Measurements from ENCODE around the gene C22orf23. TPM values are rescaled to one million over a fixed set of nuclear protein-coding genes. Genes with fewer than 3 reads are reported as not detected.

The C22orf23 gene
- total RNA-seq, 1 donor from 2014 or later, result not detected

GRCh38 chr22:37970864-37971263 lies 17.5 kb upstream of the C22orf23 start:
- DNase-seq (ENCODE audit: low read depth) (no peak), FAIRE-seq (no peak)
- Histone ChIP-seq H3K4me3 (ENCODE audit: low read depth, low read length) (no peak overlapping the region), H3K27me3 (ENCODE audit: control insufficient read depth, insufficient read depth, low read length) (no peaks in the 10 kb centered on the region), H3K36me3 (ENCODE audit: control insufficient read depth, insufficient read depth, low read length) (peaks cover 22% of the 10 kb centered on the region)
- no peak for TF ChIP-seq CTCF (IDR thresholded peaks at IDR 0.05; ENCODE audit: insufficient read depth, low read length, severe bottlenecking)

- FAIRE-seq (no peak), DNase-seq (ENCODE audit: low read depth) (no peak)
- TF ChIP-seq CTCF (IDR thresholded peaks at IDR 0.05; ENCODE audit: insufficient read depth, low read length, severe bottlenecking), result no peak
- Histone ChIP-seq H3K4me3 (ENCODE audit: low read depth, low read length) (no peak overlapping the region), H3K36me3 (ENCODE audit: control insufficient read depth, insufficient read depth, low read length) (peaks cover 26% of the 10 kb centered on the region), H3K27me3 (ENCODE audit: control insufficient read depth, insufficient read depth, low read length) (no peaks in the 10 kb centered on the region)
These were observed 15.3 kb upstream of the C22orf23 start for GRCh38 chr22:37968452-37969251.

GRCh38 chr22:37967637-37968451 lies 14.4 kb upstream of the C22orf23 start:
- peaks cover 29% of the 10 kb centered on the region for H3K36me3 ChIP-seq (ENCODE audit: control insufficient read depth, insufficient read depth, low read length)
- DNase-seq (ENCODE audit: low read depth) (no peak), FAIRE-seq (no peak)
- TF ChIP-seq CTCF (IDR thresholded peaks at IDR 0.05; ENCODE audit: insufficient read depth, low read length, severe bottlenecking), result no peak
- no peaks in the 10 kb centered on the region for H3K27me3 ChIP-seq (ENCODE audit: control insufficient read depth, insufficient read depth, low read length)
- no peak overlapping the region for H3K4me3 ChIP-seq (ENCODE audit: low read depth, low read length)

GRCh38 chr22:37967147-37967546 lies 13.7 kb upstream of the C22orf23 start:
- Histone ChIP-seq H3K36me3 (ENCODE audit: control insufficient read depth, insufficient read depth, low read length) (peaks cover 27% of the 10 kb centered on the region), H3K27me3 (ENCODE audit: control insufficient read depth, insufficient read depth, low read length) (no peaks in the 10 kb centered on the region)
- no peak for TF ChIP-seq CTCF (IDR thresholded peaks at IDR 0.05; ENCODE audit: insufficient read depth, low read length, severe bottlenecking)

GRCh38 chr22:37965940-37966664 lies 12.7 kb upstream of the C22orf23 start:
- H3K36me3 ChIP-seq (ENCODE audit: control insufficient read depth, insufficient read depth, low read length), result peaks cover 33% of the 10 kb centered on the region
- DNase-seq (ENCODE audit: low read depth) (no peak), FAIRE-seq (peak; percentile 36)
- no peaks in the 10 kb centered on the region for H3K27me3 ChIP-seq (ENCODE audit: control insufficient read depth, insufficient read depth, low read length)
- H3K4me3 ChIP-seq (ENCODE audit: low read depth, low read length), result no peak overlapping the region
- no peak for TF ChIP-seq CTCF (IDR thresholded peaks at IDR 0.05; ENCODE audit: insufficient read depth, low read length, severe bottlenecking)

More at GRCh38 chr22:37967147-37967546, 13.7 kb upstream of the C22orf23 start:
- H3K4me3 ChIP-seq (ENCODE audit: low read depth, low read length), result no peak overlapping the region
- DNase-seq (ENCODE audit: low read depth), result no peak
- FAIRE-seq, result no peak

Measured in bronchial epithelial cell (primary cell).